Pancreas (tissue), 10 donors: ENCODE measurements around the gene IFT172. TPM values are rescaled to one million over a fixed set of nuclear protein-coding genes. Genes with fewer than 3 reads are reported as not detected.

ENCODE experiments used
- ATAC-seq, 4 donors: fragments of 200-7000 bp; cut with Tn5 transposase; one replicate each; pipeline versions ENCODE4 v1.8.0 to v1.9.1; 2020; ENCODE audit warnings: mild to moderate bottlenecking in 4 of 4, moderate library complexity in 4 of 4
- DNase-seq, 6 donors: peaks; one replicate each; pipeline ENCODE4 v3.0.0-alpha.2; 2020
- FAIRE-seq: peaks from 2 replicates; lab custom pipeline; 2012; peaks lifted over from hg19 to GRCh38; lab: Jason Lieb, UNC
- H3K27ac ChIP-seq, 4 donors: fragments of 200-600 bp; sonication (generic); 1 replicate in 3 of 4; 2 replicates in 1 of 4; pipeline versions ENCODE4 v1.5.0 to v1.8.0; 2020
- H3K27me3 ChIP-seq, 4 donors: fragments of 200-600 bp; one replicate each; pipeline ENCODE4 v1.8.0; 2021
- H3K36me3 ChIP-seq, 3 donors: fragments of 200-600 bp; sonication (generic) in 1 of 3; one replicate each; pipeline versions ENCODE4 v1.5.0 to v1.8.0; 2020 to 2021
- H3K4me1 ChIP-seq, 3 donors: fragments of 200-600 bp; one replicate each; pipeline ENCODE4 v1.8.0; 2021
- H3K4me3 ChIP-seq, 4 donors: fragments of 200-600 bp; sonication (generic) in 2 of 4; one replicate each; pipeline versions ENCODE4 v1.5.0 to v1.8.0; 2020 to 2021
- H3K9me3 ChIP-seq, 4 donors: fragments of 200-600 bp; one replicate each; pipeline ENCODE4 v1.8.0; 2021
- CTCF ChIP-seq, 4 donors: fragments of 200-600 bp; sonication (generic) in 3 of 4; IDR thresholded peaks; one replicate each; pipeline versions ENCODE4 v1.5.0 to v1.8.0; 2021; ENCODE audit warnings: antibody characterized with exemption in 4 of 4
- whole genome bisulfite sequencing, 2 donors: extraction: QIAGEN DNeasy Blood & Tissue Kit; methylation state at CpG; one replicate each; pipeline ENCODE4 v1.1.7; 2013; 5-methylcytosine and 5-hydroxymethylcytosine counted together
- intact Hi-C, 3 donors: fragments of 100-400 bp; cut with DNase I; formaldehyde crosslinking; loops; one replicate each; pipeline versions ENCODE4 v1.11.1 to v1.14.2; 2022
- polyA plus RNA-seq, 2 donors: library from polyadenylated mRNA; stranded (reverse); fragments of 200-250 nt; gene quantifications; one replicate each; pipeline ENCODE4 v1.2.3, GENCODE V29; 2013
- total RNA-seq, 6 donors: library from RNA; stranded (reverse); fragmentation: NEBNext Ultra II Directional in 4 of 6; extraction: Animal tissue kit (Norgen Biotek cat#: 25700) in 4 of 6; gene quantifications; one replicate each; pipeline versions ENCODE4 v1.2.1 to v1.2.4, GENCODE V29; 2021 to 2023
- donor health status: healthy with polysubstance abuse.
- donor health status: DM: no; HTN: no; CAD: no; lungs with moderate emphysema.
- donor health status: DM: no; HTN: no; CAD: no.
- donor health status: control.
- donor health status: control.
- donor health status: Bipolar disorder and iron deficiency.
- donor health status: DM: yes; HTN: yes; CAD: no.
- donor health status: DM: no; HTN: no; CAD: no.
- donor health status: DM: no; HTN: no; CAD: no.
- donor health status: DM: yes; HTN: yes; CAD: no.

IFT172 gene
- total and polyA plus RNA-seq, 8 donors: 10.1 to 56.2 (median 16.2) TPM

GRCh38 chr2:27507293-27507692 is 17.8 kb upstream of the IFT172 start:
- Histone ChIP-seq H3K4me1 (no peaks in the 10 kb centered on the region), H3K9me3 (no peaks in the 10 kb centered on the region), H3K36me3 (no peaks in the 10 kb centered on the region), H3K27ac (no peak overlapping the region), H3K4me3 (no peak overlapping the region), H3K27me3 (no peaks in the 10 kb centered on the region)
- intact Hi-C loops: no loop called here
- DNase-seq (no peak), FAIRE-seq (no peak), ATAC-seq (no peak)
- 58 to 75% methylated on average over 4 of the region's 4 CpGs for WGBS, 2 donors
- no peak for TF ChIP-seq CTCF (IDR thresholded peaks at IDR 0.05)

GRCh38 chr2:27506587-27506986 is 17.0 kb upstream of the IFT172 start:
- no peak overlapping the region for H3K27ac ChIP-seq
- WGBS, 2 donors: 79 to 85% methylated on average over 6 of the region's 6 CpGs
- H3K27me3 ChIP-seq: no peaks in the 10 kb centered on the region
- TF ChIP-seq CTCF (IDR thresholded peaks at IDR 0.05): no peak
- no peak overlapping the region for H3K4me3 ChIP-seq
- FAIRE-seq (no peak), ATAC-seq (no peak), DNase-seq (no peak)
- intact Hi-C loops: no loop called here
- H3K4me1 ChIP-seq: no peaks in the 10 kb centered on the region
- H3K36me3 ChIP-seq: no peaks in the 10 kb centered on the region
- no peaks in the 10 kb centered on the region for H3K9me3 ChIP-seq

GRCh38 chr2:27502142-27502541 is 12.6 kb upstream of the IFT172 start:
- Histone ChIP-seq H3K4me3 (no peak overlapping the region), H3K4me1 (peaks cover 0 to 4% (median 2%) of the 10 kb centered on the region in 3 donors), H3K36me3 (no peaks in the 10 kb centered on the region), H3K9me3 (no peaks in the 10 kb centered on the region), H3K27ac (no peak overlapping the region), H3K27me3 (no peaks in the 10 kb centered on the region)
- intact Hi-C loops: no loop called here
- DNase-seq: no peak
- ATAC-seq: no peak
- TF ChIP-seq CTCF (IDR thresholded peaks at IDR 0.05): no peak
- WGBS, 2 donors: 89% methylated on average over 4 of the region's 4 CpGs
- no peak for FAIRE-seq

- no peak overlapping the region for H3K27ac ChIP-seq
- no peak overlapping the region for H3K4me3 ChIP-seq
- no peaks in the 10 kb centered on the region for H3K9me3 ChIP-seq
- H3K4me1 ChIP-seq: peaks cover 3 to 15% (median 13%) of the 10 kb centered on the region in 3 donors
- no peaks in the 10 kb centered on the region for H3K27me3 ChIP-seq
- H3K36me3 ChIP-seq: no peaks in the 10 kb centered on the region
- FAIRE-seq (no peak), ATAC-seq (peak; percentile 49 to 80 (median 73)), DNase-seq (peak; percentile 69 to 86 (median 78))
- intact Hi-C loops: no loop called here
- TF ChIP-seq CTCF (IDR thresholded peaks at IDR 0.05): no peak
These were observed 11.5 kb upstream of the IFT172 start for GRCh38 chr2:27501042-27501441.

- H3K27me3 ChIP-seq: no peaks in the 10 kb centered on the region
- WGBS, 2 donors: 68 to 85% methylated on average over 3 of the region's 3 CpGs
- no peak overlapping the region for H3K27ac ChIP-seq
- H3K36me3 ChIP-seq: no peaks in the 10 kb centered on the region
- no peak for TF ChIP-seq CTCF (IDR thresholded peaks at IDR 0.05)
- DNase-seq (no peak), FAIRE-seq (no peak), ATAC-seq (no peak)
- intact Hi-C loops: loop anchor here in 1 of 3 donors (10.0 kb wide), 1 partner anchor 76 kb away; no protein-coding TSS in a partner anchor
- no peak overlapping the region for H3K4me3 ChIP-seq
- H3K4me1 ChIP-seq: peaks cover 8 to 23% (median 17%) of the 10 kb centered on the region in 3 donors
- H3K9me3 ChIP-seq: no peaks in the 10 kb centered on the region
These were observed 9.4 kb upstream of the IFT172 start for GRCh38 chr2:27498975-27499374.
